Measurements from ENCODE around the gene SPATA22.
"Not testable (repeated sequence)": the region's sequence is repeated elsewhere in the genome, so short reads cannot be mapped to it uniquely, and the experiment has no call there.

SPATA22 gene

DNA sequence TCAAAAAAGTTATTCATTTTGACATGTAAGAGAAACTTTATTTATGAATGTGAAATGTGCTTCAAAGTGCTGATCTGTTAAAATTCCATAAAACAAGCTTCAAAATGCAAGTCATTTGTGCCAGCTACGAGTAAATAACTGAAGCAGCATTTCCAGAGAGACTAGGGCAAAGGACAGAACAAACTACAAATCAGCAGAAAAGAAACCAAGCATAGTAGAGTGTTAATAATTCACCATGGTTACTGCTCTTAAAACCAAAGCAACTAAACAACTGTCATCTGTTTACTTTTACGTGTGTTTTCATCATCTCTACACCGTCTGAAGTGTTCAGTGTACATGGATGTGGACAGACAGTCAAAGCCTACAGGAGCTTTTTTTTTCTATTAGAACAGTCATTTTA is 2.6 kb upstream of the SPATA22 start:
- DNase-seq (ENCODE audit: low read depth, low spot score) = no peak

DNA sequence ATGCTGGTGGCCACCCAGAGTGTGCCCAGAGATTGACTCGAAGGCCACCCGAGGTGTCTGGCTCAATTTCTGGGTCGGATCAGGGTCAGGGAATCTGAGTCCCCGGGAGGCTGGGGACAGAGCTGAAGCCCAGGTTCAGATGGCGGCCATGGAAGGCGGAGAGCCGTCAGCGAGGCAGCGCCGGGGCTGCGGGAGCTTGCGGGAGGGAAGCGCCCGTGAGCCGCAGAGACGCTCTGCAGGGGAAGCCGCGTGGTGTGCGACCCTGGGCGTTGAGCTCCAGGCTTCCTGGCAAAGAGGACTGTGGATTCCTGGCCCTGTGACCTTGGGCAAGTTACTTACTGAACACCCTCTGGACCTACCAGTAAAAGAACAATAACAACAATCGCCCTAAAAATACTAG is 518 bp upstream of the SPATA22 start:
- no peak for DNase-seq (ENCODE audit: low read depth, low spot score)

DNA sequence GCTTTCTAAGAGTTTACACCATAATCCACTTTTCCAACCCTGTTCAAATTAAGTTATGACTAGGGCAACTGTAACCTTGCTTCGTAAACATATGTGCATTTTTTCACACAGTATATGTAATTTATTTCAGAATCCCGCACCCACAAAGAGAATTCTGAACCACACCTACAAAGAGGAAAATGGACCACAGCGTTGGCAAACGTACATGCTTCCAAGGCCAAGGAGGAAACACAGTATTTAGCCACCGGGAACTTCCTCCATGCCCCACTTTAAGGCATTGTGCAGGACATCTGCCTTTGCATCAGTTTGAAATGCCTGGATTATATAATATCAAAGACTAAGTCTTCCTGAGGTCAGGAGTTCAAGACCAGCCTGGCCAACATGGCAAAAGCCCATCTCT is 2.1 kb downstream of the SPATA22 start:
- DNase-seq (ENCODE audit: low read depth, low spot score) = no peak

DNA sequence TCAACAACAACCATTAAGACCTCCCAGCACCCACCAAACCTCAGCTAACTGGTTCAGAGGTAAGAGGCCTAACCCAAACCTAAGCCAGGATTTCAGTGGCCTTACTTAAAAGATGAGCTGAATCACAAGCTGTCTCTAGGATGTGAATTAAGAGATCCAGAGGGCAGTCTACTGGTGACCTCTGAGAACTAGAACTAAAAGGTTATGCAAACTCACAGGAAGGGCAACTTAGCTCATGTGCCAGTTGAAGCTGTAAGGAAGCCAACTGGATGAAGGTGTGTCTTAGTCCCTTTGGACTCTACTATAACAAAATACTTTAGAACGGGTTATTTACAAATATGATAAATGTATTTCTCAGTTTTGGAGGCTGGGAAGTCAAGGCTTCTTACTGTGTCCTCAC is 5.3 kb downstream of the SPATA22 start:
- not testable (repeated sequence) for DNase-seq (ENCODE audit: low read depth, low spot score)

DNA sequence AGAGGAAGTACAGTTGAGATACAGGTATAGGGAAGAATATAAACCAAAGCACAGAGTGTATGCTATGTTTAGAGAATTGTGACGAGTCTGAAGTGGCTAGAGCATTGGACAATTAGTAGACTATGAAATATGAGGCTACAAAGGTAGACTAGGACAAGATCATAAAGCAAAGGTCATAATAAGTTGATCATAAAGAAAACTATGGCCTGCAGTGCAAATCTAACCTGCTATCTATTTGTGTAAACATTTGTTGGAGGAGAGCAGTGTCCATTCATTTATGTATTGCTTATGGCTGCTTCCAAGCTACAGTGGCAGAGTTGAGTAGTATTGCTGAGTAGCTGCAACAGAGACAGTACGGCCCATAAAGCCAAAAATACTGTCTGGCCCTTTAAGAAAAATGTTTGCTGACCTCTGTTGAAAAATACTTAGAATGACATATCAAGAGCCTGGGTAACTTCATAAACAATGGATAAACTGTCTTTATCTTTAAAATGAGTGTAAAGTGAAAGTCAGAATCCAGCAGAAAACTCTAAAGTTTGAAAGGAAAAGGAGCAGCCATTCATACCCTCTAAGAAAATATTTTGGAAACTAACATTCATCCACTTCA is 23.5 kb downstream of the SPATA22 start:
- DNase-seq (ENCODE audit: low read depth, low spot score) = no peak

DNA sequence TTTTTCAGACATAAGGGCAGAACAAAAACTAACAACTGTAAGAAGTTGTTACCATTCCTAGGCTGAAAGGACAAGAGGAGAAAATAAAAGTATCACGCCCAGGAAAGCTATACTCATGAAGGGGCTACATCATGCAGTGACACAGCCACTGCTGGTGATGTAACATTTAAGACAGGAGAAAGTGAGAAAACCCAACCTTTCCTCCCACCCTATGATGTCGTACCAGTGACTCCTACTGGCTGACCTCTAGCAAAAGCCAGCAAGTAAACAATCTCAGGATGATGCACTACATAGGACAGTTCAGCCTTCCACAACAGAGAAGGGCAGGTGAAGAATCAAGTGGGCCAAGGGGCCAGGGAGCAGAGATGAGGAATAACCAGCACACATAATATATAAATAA is 24.0 kb downstream of the SPATA22 start:
- no peak for DNase-seq (ENCODE audit: low read depth, low spot score)

DNA sequence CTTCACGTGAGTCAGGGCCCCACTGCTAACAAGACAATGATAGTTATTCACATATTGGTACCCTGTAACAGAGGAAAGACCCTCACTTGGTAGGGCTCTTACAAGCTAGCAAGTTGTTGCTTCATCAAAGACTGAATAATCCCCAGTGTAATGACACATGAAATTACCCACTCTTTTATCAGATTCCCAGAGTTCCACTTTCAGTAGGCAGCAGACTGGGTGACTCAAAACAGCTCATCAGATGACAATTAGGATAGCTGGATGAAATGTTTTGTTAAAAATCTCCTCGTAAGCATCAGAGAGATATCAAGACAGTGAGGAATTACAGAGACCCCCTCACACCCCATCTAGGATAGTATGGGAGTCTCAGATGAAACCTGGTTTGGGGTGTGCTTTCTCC is 31.2 kb downstream of the SPATA22 start:
- DNase-seq (ENCODE audit: low read depth, low spot score) = no peak

DNA sequence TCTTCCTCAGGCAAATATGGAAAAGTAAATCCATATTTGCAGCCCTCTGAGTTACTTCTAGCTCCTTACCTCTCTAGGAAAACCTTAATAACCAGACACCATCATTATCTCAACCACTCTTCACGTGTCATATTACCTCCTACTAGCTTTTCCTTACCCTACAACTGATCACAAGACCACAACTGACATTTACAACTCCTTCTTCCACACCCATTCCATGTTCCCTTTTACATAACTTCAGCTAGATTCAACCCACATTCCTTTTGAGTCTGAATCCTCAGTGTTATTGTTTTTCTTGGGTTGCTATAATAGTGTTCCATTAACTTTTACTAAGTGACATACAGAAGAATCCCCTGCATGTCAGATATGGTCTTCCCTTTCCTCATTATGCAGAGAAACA is 33.3 kb downstream of the SPATA22 start:
- no peak for DNase-seq (ENCODE audit: low read depth, low spot score)

DNA sequence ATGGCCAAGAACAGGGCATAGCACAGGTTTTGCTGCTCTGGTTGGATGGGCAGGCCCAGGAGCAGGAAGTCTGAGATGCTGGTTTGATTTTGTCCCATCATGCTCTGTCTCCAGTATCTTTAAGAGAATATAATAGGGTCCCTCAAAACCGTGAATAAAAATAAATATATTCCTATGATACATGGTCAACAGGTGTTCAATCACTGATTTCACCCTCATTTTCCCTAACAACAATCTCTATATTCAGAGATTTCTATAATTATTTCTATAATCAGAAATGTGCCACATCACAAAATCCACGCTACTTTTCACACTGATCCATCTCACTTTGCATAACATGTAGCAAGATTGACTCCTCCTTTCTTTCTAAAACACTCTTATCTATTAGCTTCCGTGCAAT is 37.9 kb downstream of the SPATA22 start, which contains the start of gene OR1E2:
Gene OR1E2 (minus strand): TSS at position 101 of the 400 bp plus-strand sequence. CDS start 0 bp downstream, at position 101.
- no peak for DNase-seq (ENCODE audit: low read depth, low spot score)

DNA sequence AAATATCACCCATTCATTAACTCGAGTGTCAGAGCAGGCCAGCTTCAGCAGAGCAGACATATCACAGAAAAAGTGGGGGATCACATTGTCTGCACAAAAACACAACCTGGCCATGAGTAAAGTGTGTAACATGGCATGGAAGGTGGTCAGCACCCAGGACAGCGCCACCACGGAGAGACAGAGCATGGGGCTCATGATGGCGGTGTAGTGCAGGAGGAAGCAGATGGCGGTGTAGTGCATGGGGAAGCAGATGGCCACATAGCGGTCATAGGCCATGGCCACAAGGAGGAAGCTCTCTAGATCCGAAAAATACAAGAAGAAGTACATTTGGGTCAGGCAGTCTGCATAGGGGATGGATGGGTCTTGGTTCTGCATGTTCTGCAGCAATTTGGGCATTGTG is 38.4 kb downstream of the SPATA22 start:
- DNase-seq (ENCODE audit: low read depth, low spot score) = not testable (repeated sequence)

DNA sequence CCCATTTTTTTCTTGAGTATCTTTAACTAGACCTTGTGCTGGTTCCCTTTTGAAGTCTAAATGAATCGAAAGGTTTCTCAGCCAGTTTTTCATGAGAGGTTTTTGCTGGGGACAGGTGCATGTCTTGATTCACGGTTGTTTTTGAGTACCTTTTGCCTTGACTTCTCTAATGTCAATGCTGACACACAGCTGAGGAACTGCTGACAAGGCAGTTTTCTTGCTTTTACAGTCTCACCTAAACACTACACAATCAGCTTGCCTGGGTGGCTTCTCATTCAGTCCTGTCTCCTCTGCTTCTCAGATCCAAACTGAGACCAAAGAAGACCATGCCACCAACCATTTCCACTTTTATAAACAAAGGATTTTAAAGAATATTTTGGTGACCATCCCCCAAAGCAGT is 53.4 kb downstream of the SPATA22 start:
- DNase-seq (ENCODE audit: low read depth, low spot score) = no peak

DNA sequence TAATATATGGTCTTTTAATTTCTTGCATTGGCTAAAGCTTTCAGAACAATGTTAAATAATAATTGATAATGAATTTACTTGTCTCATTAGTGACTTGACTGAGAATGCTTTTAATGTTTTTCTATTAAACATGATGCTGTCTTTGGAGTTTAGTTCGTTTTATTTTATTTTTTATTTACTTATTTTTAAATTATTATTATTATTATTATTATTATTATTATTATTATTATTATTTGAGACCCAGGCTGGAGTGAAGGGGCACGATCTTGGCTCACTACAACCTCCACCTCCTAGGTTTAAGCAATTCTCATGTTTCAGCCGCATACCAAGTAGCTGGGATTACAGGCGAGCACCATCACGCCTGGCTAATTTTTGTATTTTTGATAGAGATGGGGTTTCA is 56.0 kb downstream of the SPATA22 start:
- no peak for DNase-seq (ENCODE audit: low read depth, low spot score)

DNA sequence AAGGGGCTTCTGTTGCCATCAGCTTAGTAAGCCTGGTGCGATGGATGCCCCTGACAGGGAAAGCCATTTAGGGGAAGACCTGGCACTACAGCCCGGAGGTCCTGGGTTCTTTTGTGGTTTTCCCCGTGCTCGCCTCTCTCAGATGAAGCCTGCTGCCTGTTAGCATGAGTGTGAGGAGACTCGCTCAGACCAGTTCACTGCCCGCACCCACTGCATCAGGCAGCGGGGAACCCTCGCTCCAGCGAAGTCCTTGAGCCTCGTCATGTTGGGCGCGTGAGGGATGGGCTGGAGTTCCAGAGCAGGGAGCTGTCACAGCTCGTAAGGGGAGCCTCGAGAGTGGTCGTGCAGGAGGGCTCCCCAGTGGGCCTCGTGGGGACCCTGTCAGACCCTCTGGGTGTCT is 59.4 kb downstream of the SPATA22 start:
- not testable (repeated sequence) for DNase-seq (ENCODE audit: low read depth, low spot score)

DNA sequence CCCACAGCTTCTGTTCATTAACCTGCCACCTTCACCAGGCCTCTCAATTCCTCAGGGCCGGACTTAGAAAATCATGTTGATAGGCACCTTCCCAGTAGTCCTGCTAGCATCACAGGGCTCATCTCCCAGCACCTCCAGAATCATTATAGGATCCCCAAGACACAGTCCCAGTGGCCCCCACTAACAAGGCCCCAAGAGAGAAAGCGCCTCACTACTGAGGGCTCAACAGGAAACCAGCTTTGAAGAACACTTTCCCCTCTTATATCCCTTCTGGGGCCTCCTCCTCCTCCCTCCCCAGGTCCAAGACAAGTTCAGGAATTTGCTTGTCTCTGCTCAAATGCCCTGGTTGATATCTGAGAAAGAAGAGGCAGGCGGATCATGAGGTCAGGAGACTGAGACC is 60.5 kb downstream of the SPATA22 start, which contains the start of gene OR3A3:
Gene OR3A3 (plus strand): TSS at position 301 of the 400 bp plus-strand sequence.
- DNase-seq (ENCODE audit: low read depth, low spot score) = no peak

DNA sequence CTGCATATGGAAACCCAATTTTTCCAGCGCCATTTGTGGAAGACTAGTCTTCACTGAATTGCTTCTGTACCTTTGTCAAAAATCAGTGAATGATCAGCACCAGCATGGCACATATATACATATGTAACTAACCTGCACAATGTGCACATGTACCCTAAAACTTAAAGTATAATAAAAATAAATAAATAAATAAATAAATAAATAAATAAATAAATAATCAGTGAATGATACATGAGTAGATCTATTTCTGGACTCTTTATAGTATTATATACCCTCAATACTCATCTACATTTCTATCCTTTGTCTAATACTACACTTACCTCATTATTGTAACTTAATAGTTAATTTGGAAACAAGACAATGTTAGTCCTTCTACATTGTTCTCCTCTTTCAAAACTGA is 67.8 kb downstream of the SPATA22 start:
- DNase-seq (ENCODE audit: low read depth, low spot score) = not testable (repeated sequence)

DNA sequence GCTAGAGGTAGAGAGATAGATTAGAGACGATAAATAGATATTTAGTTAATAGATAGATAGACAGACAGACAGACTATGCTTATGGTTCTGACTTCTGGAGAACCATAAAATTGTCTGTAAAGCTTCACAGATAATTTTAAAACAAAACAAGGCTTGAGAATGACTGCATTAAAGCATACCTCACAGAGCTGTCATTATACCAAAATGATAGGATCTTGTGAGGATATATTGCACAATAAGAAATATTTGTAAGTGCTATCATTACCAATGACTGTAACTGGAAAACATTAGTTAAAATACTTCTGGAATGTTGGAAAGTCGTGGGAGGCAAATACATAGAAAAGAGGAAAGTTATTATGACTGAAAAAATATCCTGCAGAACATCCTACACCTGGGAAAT is 69.8 kb downstream of the SPATA22 start:
- DNase-seq (ENCODE audit: low read depth, low spot score) = no peak

DNA sequence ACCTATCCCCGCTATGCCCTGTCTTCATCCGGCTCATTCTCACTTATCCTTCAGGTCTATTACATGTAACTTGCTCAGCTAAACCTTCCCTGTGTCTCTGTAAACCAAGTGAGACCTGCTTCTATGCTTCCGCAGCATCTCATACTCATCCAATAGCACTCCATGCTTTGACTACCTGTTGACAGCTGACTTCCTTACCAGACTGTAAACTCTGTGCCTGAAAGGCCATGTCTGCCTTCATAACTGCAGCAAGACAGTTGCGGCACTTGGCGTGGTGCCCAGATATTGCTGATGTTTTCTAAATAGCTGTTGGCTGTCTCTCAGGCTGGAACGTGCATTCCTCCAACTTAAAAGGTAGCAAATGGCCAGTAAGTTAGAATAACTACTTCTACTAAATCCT is 71.6 kb downstream of the SPATA22 start:
- DNase-seq (ENCODE audit: low read depth, low spot score) = no peak

DNA sequence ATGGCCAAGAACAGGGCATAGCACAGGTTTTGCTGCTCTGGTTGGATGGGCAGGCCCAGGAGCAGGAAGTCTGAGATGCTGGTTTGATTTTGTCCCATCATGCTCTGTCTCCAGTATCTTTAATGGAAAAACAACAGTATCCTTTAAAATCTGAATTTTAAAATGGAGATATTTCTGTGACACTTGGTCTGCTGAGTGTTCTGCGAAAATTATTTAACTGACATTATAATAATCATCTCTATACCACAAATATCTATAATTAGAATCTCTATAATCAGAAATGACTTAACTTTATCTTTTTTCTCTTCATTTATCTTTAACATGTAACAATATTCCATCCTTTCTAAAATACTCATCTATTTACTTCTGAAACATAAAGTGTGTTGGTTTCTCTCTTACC is 73.3 kb downstream of the SPATA22 start, which contains the start of gene OR1E1:
Gene OR1E1 (minus strand): TSS at position 101 of the 400 bp plus-strand sequence. CDS start 0 bp downstream, at position 101.
- no peak for DNase-seq (ENCODE audit: low read depth, low spot score)

DNA sequence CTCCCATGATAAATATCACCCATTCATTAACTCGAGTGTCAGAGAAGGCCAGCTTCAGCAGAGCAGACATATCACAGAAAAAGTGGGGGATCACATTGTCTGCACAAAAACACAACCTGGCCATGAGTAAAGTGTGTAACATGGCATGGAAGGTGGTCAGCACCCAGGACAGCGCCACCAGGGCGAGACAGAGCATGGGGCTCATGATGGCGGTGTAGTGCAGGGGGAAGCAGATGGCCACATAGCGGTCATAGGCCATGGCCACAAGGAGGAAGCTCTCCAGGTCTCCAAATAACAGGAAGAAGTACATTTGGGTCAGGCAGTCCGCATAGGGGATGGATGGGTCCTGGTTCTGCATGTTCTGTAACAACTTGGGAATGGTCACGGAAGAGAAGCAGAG is 73.8 kb downstream of the SPATA22 start:
- DNase-seq (ENCODE audit: low read depth, low spot score) = not testable (repeated sequence)

All from activated naive CD8-positive, alpha-beta T cell treated with anti-CD3 and anti-CD28 coated beads, Interleukin-2, amount 50 U/mL, for 16 hours (primary cell).